Natural killer cell (primary cell): Measurements from ENCODE around the gene SH3PXD2B. TPM values are rescaled to one million over a fixed set of nuclear protein-coding genes. Genes with fewer than 3 reads are reported as not detected.

Experiments used
- ATAC-seq, 3 donors: fragments of 150-1000 bp in 2 of 3; fragments of 200-7000 bp in 1 of 3; cut with Tn5 transposase; 1 replicate in 1 of 3; 2 replicates in 2 of 3; pipeline ENCODE4 v1.10.0; 2021; ENCODE audit warnings: mild to moderate bottlenecking in 2 of 3, moderate library complexity in 2 of 3
- DNase-seq, 2 donors: peaks; one replicate each; pipeline versions ENCODE4 v3.0.0 to v3.0.0-alpha.2; 2013 to 2021; ENCODE audit warnings: mixed read lengths in 1 of 2
- H3K27ac ChIP-seq: one replicate; pipeline ENCODE4 v1.5.1; 2013; ENCODE audit warnings: mild to moderate bottlenecking, low read length
- H3K27me3 ChIP-seq: one replicate; pipeline ENCODE4 v1.6.1; 2013; ENCODE audit warnings: low read length; ENCODE audit not compliant: control insufficient read depth, insufficient read depth
- H3K36me3 ChIP-seq: one replicate; pipeline ENCODE4 v1.6.1; 2013; ENCODE audit warnings: low read length; ENCODE audit not compliant: control insufficient read depth, insufficient read depth
- H3K4me1 ChIP-seq: one replicate; pipeline ENCODE4 v1.6.1; 2013; ENCODE audit warnings: low read length; ENCODE audit not compliant: control insufficient read depth, insufficient read depth
- H3K4me3 ChIP-seq: one replicate; pipeline ENCODE4 v1.5.1; 2013; ENCODE audit warnings: low read length
- H3K9me3 ChIP-seq: one replicate; pipeline ENCODE4 v1.6.1; 2013; ENCODE audit warnings: low read length; ENCODE audit not compliant: control insufficient read depth, insufficient read depth
- H3K27ac Mint-ChIP-seq, 2 donors: one replicate each; pipeline ENCODE4 v1.8.0; 2022; ENCODE audit warnings: mild to moderate bottlenecking in 2 of 2, mixed read lengths in 2 of 2, moderate library complexity in 1 of 2
- H3K27me3 Mint-ChIP-seq, 2 donors: one replicate each; pipeline ENCODE4 v1.8.0; 2022; ENCODE audit warnings: low read depth in 2 of 2, mixed read lengths in 2 of 2
- H3K36me3 Mint-ChIP-seq: one replicate; pipeline ENCODE4 v1.8.0; 2022; ENCODE audit warnings: mixed read lengths
- H3K4me1 Mint-ChIP-seq, 2 donors: one replicate each; pipeline ENCODE4 v1.8.0; 2022; ENCODE audit warnings: mixed read lengths in 2 of 2
- H3K4me3 Mint-ChIP-seq: one replicate; pipeline ENCODE4 v1.8.0; 2022; ENCODE audit warnings: mild to moderate bottlenecking, moderate library complexity, mixed read lengths
- H3K9me3 Mint-ChIP-seq, 2 donors: one replicate each; pipeline ENCODE4 v1.8.0; 2022; ENCODE audit warnings: mixed read lengths in 2 of 2
- WGBS: methylation state at CpG from one replicate; pipeline ENCODE4 v1.1.7; 2013; ENCODE audit warnings: missing lambda C conversion rate; ENCODE audit not compliant: insufficient coverage; 5-methylcytosine and 5-hydroxymethylcytosine counted together
- intact Hi-C: fragments of 100-400 bp; cut with micrococcal nuclease; formaldehyde crosslinking; loops from one replicate; pipeline ENCODE4 v1.14.2; 2022
- total RNA-seq, 4 donors: library from RNA; stranded (reverse); fragments of 120-200 nt in 1 of 4; gene quantifications; one replicate each; pipeline versions ENCODE4 v1.2.3 to v1.2.4, GENCODE V29; 2013 to 2022
- TF ChIP-seq, protein P1 (sequence below): fragments of 200-600 bp; IDR thresholded peaks from one replicate; pipeline ENCODE4 v1.8.0; 2022; ENCODE audit warnings: antibody characterized with exemption

The SH3PXD2B gene
- total RNA-seq, 3 donors from 2014 or later (not counting 1 experiment from before 2014, with no cell fraction given) = 0.25 to 0.35 TPM; not detected in 1

- peaks cover 0 to 4% of the 10 kb centered on the region in 2 donors for H3K9me3 Mint-ChIP-seq
- Histone ChIP-seq H3K4me3 (no peak overlapping the region), H3K27ac (no peak overlapping the region), H3K4me1 (no peaks in the 10 kb centered on the region), H3K36me3 (no peaks in the 10 kb centered on the region), H3K27me3 (no peaks in the 10 kb centered on the region), H3K9me3 (peaks cover 5% of the 10 kb centered on the region)
- DNase-seq (no peak), ATAC-seq (no peak)
- no peaks in the 10 kb centered on the region for H3K27me3 Mint-ChIP-seq
- no peaks in the 10 kb centered on the region for H3K36me3 Mint-ChIP-seq
- H3K27ac Mint-ChIP-seq = no peak overlapping the region
- WGBS = 63% methylated on average over 4 of the region's 4 CpGs
- intact Hi-C loops = no loop called here
- no peak overlapping the region for H3K4me3 Mint-ChIP-seq
- H3K4me1 Mint-ChIP-seq = no peaks in the 10 kb centered on the region
- TF ChIP-seq, protein P1, sequence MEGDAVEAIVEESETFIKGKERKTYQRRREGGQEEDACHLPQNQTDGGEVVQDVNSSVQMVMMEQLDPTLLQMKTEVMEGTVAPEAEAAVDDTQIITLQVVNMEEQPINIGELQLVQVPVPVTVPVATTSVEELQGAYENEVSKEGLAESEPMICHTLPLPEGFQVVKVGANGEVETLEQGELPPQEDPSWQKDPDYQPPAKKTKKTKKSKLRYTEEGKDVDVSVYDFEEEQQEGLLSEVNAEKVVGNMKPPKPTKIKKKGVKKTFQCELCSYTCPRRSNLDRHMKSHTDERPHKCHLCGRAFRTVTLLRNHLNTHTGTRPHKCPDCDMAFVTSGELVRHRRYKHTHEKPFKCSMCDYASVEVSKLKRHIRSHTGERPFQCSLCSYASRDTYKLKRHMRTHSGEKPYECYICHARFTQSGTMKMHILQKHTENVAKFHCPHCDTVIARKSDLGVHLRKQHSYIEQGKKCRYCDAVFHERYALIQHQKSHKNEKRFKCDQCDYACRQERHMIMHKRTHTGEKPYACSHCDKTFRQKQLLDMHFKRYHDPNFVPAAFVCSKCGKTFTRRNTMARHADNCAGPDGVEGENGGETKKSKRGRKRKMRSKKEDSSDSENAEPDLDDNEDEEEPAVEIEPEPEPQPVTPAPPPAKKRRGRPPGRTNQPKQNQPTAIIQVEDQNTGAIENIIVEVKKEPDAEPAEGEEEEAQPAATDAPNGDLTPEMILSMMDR = no peak
Observed at GRCh38 chr5:172365948-172366608, 88.2 kb downstream of the SH3PXD2B start.

DNA sequence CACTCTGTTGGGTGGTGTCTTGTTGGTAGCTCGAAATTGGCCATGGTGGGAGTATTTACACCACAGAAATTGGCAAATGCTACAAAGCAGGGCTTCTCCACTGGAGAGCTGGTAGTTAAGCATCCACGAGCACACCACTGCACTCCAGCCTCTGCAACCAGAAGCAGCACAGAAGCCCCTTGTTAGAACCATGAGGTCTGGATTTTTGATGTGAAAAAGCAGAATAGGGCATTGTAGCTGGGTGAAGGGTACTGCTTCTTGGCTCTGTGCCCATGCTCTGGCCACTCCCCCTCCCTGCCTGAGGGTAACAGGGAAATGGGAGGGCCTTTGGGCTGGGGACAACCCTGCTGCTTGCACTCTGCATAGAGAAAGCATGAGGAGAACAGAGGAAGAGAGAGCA is 89.6 kb downstream of the SH3PXD2B start:
- no peaks in the 10 kb centered on the region for H3K9me3 Mint-ChIP-seq
- no peak overlapping the region for H3K4me3 Mint-ChIP-seq
- no peaks in the 10 kb centered on the region for H3K4me1 Mint-ChIP-seq
- no peaks in the 10 kb centered on the region for H3K36me3 Mint-ChIP-seq
- H3K27ac ChIP-seq = no peak overlapping the region
- 75% methylated on average over 2 of the region's 2 CpGs for WGBS
- no peak for ATAC-seq
- no peaks in the 10 kb centered on the region for H3K9me3 ChIP-seq
- TF ChIP-seq, protein P1 = no peak
- no peaks in the 10 kb centered on the region for H3K36me3 ChIP-seq
- H3K4me1 ChIP-seq = no peaks in the 10 kb centered on the region
- intact Hi-C loops = no loop called here
- H3K27ac Mint-ChIP-seq = no peak overlapping the region
- no peaks in the 10 kb centered on the region for H3K27me3 ChIP-seq
- no peak for DNase-seq
- no peak overlapping the region for H3K4me3 ChIP-seq
- no peaks in the 10 kb centered on the region for H3K27me3 Mint-ChIP-seq

GRCh38 chr5:172362755-172363154 is 91.6 kb downstream of the SH3PXD2B start:
- DNase-seq (no peak), ATAC-seq (no peak)
- no peaks in the 10 kb centered on the region for H3K9me3 Mint-ChIP-seq
- H3K4me1 Mint-ChIP-seq = no peaks in the 10 kb centered on the region
- H3K36me3 Mint-ChIP-seq = no peaks in the 10 kb centered on the region
- Histone ChIP-seq H3K27ac (no peak overlapping the region), H3K4me1 (no peaks in the 10 kb centered on the region), H3K4me3 (no peak overlapping the region), H3K9me3 (no peaks in the 10 kb centered on the region), H3K27me3 (no peaks in the 10 kb centered on the region), H3K36me3 (no peaks in the 10 kb centered on the region)
- H3K4me3 Mint-ChIP-seq = no peak overlapping the region
- no peak overlapping the region for H3K27ac Mint-ChIP-seq
- WGBS = 83% methylated on average over 4 of the region's 4 CpGs
- TF ChIP-seq, protein P1 = no peak
- no peaks in the 10 kb centered on the region for H3K27me3 Mint-ChIP-seq
- intact Hi-C loops = no loop called here
